K562 (cell line): ENCODE results near the gene SCARF1. TPM values are rescaled to one million over a fixed set of nuclear protein-coding genes. Genes with fewer than 3 reads are reported as not detected.

Experiments
- ARID2 ChIP-seq: fragments of 450-650 bp; IDR thresholded peaks from 2 replicates; pipeline ENCODE4 v1.6.1; 2017; ENCODE audit warnings: antibody characterized with exemption, mild to moderate bottlenecking
- ATF2 ChIP-seq: sonication (generic); formaldehyde crosslinking; IDR thresholded peaks from 2 replicates; pipeline ENCODE4 v1.8.1; 2022; ENCODE audit warnings: missing genetic modification reagents
- CTCF ChIP-seq, 3 experiments: IDR thresholded peaks in 2 of 3; conservative IDR thresholded peaks in 1 of 3; 2 replicates each; pipeline ENCODE4 v1.5.1; 2011 to 2012; ENCODE audit warnings: low read length in 3 of 3, mild to moderate bottlenecking in 3 of 3, control low read depth in 2 of 3, improper control_type of control experiment in 1 of 3, inconsistent platforms in 1 of 3, low read depth in 1 of 3, mixed read lengths in 1 of 3, moderate library complexity in 1 of 3; ENCODE audit not compliant: insufficient read depth in 2 of 3
- GABPB2 ChIP-seq: fragments of 250-450 bp; sonication (Bioruptor Pico); conservative IDR thresholded peaks from 2 replicates; pipeline ENCODE4 v1.5.1; 2021; ENCODE audit warnings: mild to moderate bottlenecking
- L3MBTL2 ChIP-seq: fragments of 450-650 bp; IDR thresholded peaks from 2 replicates; pipeline ENCODE4 v1.6.1; 2016; ENCODE audit warnings: mild to moderate bottlenecking, moderate library complexity
- MAFF ChIP-seq: IDR thresholded peaks from 2 replicates; pipeline ENCODE4 v1.6.1; 2012; ENCODE audit warnings: low read length, improper control_type of control experiment
- MAZ ChIP-seq, 2 experiments: fragments of 450-650 bp in 1 of 2; sonication (generic) in 1 of 2; formaldehyde crosslinking; IDR thresholded peaks in 1 of 2; conservative IDR thresholded peaks in 1 of 2; 2 replicates each; pipeline versions ENCODE4 v1.4.0 to v1.5.0; 2020; ENCODE audit warnings: mild to moderate bottlenecking in 1 of 2, missing genetic modification reagents in 1 of 2
- NFE2 ChIP-seq: IDR thresholded peaks from 2 replicates; pipeline ENCODE4 v1.6.1; 2014; ENCODE audit warnings: antibody characterized with exemption, low read depth
- NFIX ChIP-seq: fragments of 250-450 bp; sonication (Bioruptor Pico); IDR thresholded peaks from 2 replicates; pipeline ENCODE4 v1.4.0; 2020; ENCODE audit warnings: low read depth, mild to moderate bottlenecking, moderate library complexity
- NKRF ChIP-seq: fragments of 450-650 bp; IDR thresholded peaks from 2 replicates; pipeline ENCODE4 v1.6.1; 2016; ENCODE audit warnings: borderline replicate concordance
- PCBP1 ChIP-seq: fragments of 200-400 bp; formaldehyde crosslinking; IDR thresholded peaks from 2 replicates; pipeline ENCODE4 v1.6.1; 2018; ENCODE audit warnings: mild to moderate bottlenecking, low read depth, low read length; ENCODE audit not compliant: poor library complexity, severe bottlenecking
- PHF20 ChIP-seq: fragments of 450-650 bp; IDR thresholded peaks from 2 replicates; pipeline ENCODE4 v1.6.1; 2018; ENCODE audit not compliant: partially characterized antibody
- RBM15 ChIP-seq: fragments of 200-400 bp; formaldehyde crosslinking; IDR thresholded peaks from 2 replicates; pipeline ENCODE4 v1.6.1; 2018; ENCODE audit warnings: mild to moderate bottlenecking, low read length, moderate library complexity; ENCODE audit not compliant: insufficient read depth
- STAG1 ChIP-seq: sonication (generic); formaldehyde crosslinking; IDR thresholded peaks from 2 replicates; pipeline ENCODE4 v1.5.0; 2020; ENCODE audit warnings: missing genetic modification reagents, borderline replicate concordance
- UBTF ChIP-seq, 2 experiments: IDR thresholded peaks; 2 replicates each; pipeline ENCODE4 v1.6.1; 2012; ENCODE audit warnings: improper control_type of control experiment in 2 of 2, low read depth in 2 of 2, low read length in 2 of 2, borderline replicate concordance in 1 of 2
- ZNF431 ChIP-seq: sonication (generic); formaldehyde crosslinking; IDR thresholded peaks from 2 replicates; pipeline ENCODE4 v1.8.0; 2022; ENCODE audit warnings: mild to moderate bottlenecking, missing genetic modification reagents
- ZNF589 ChIP-seq: fragments of 200-800 bp; sonication (Bioruptor generic); IDR thresholded peaks from 2 replicates; pipeline ENCODE4 v1.6.1; 2016; ENCODE audit warnings: low read depth, missing genetic modification characterization, missing compliant biosample characterization
- ZNF668 ChIP-seq: fragments of 250-450 bp; sonication (Bioruptor Pico); IDR thresholded peaks from 2 replicates; pipeline ENCODE4 v1.8.0; 2022; ENCODE audit warnings: mild to moderate bottlenecking, inconsistent platforms
- polyA plus RNA-seq, 8 experiments: library from polyadenylated mRNA; depleted of rRNA in 4 of 8; stranded (reverse) in 5 of 8; unstranded in 3 of 8; fragments of >200 nt; fragmentation: Nextera tagmentation in 2 of 8; fragmentation: Illumina TruSeq in 1 of 8; extraction: Ambion mirVana in 2 of 8; extraction: Trizol in 1 of 8; gene quantifications; 2 replicates each; pipeline versions ENCODE4 v1.2.1 to v1.2.3, GENCODE V29; 2011 to 2014; ENCODE audit warnings: inconsistent platforms in 1 of 8, missing spikeins in 1 of 8
- total RNA-seq, 7 experiments: library from RNA; depleted of rRNA in 6 of 7; stranded (reverse); fragments of >200 nt in 6 of 7; fragmentation: Illumina TruSeq in 2 of 7; extraction: Trizol in 2 of 7; gene quantifications; 2 replicates each; pipeline versions ENCODE4 v1.2.1 to v1.2.3, GENCODE V29; 2011 to 2021; ENCODE audit warnings: low replicate concordance in 1 of 7

The SCARF1 gene
- total and polyA plus RNA-seq, 9 of the 15 experiments (the other 6 are each of a cell fraction or from before 2014, with no cell fraction given), result 0.04 to 2.1 (median 0.63) TPM

- TF ChIP-seq CTCF (IDR thresholded peaks at IDR 0.05 in 2 of 3, conservative IDR thresholded peaks at IDR 0.05 in 1 of 3; ENCODE audit: insufficient read depth in 2 of 3, low read depth in 1 of 3, low read length in 3 of 3) (peak; percentile 80 to 85 (median 83)), STAG1 (CRISPR knock-in tag) (peak; percentile 66; the same call in 1 of the 2 replicates), NKRF (no peak), UBTF (IDR thresholded peaks at IDR 0.05; ENCODE audit: borderline replicate concordance in 1 of 2, low read depth in 2 of 2, low read length in 2 of 2) (no peak), RBM15 (no peak), PCBP1 (no peak), MAZ (CRISPR knock-in tag; conservative IDR thresholded peaks at IDR 0.05 in 1 of 2, IDR thresholded peaks at IDR 0.05 in 1 of 2) (peak in 1 of 2 experiments; percentile 50; a peak in 1 of 4 replicates), NFE2 (no peak), L3MBTL2 (no peak), ATF2 (no peak), ZNF431 (CRISPR knock-in tag) (no peak), PHF20 (no peak), NFIX (CRISPR knock-in tag) (no peak), ZNF589 (no peak), ARID2 (peak; percentile 56; the same call in 1 of the 2 replicates), ZNF668 (CRISPR knock-in tag) (no peak), GABPB2 (CRISPR knock-in tag) (no peak), MAFF (no peak)
Observed at GRCh38 chr17:1629504-1630310, 15.8 kb downstream of the SCARF1 start (continued).
